WERI-Rb-1 (cell line): ENCODE measurements around the gene DYSF.
A peak's percentile ranks its signal among the peaks of the same experiment; 100 is the strongest.

Experiments used
- DNase-seq: peaks from one replicate; pipeline ENCODE4 v3.0.0-alpha.2; 2020
- H3K27ac ChIP-seq: fragments of 250-450 bp; sonication (Bioruptor Pico); 2 replicates; pipeline ENCODE4 v1.5.1; 2020; ENCODE audit warnings: mild to moderate bottlenecking, moderate library complexity
- H3K27me3 ChIP-seq: fragments of 250-450 bp; sonication (Bioruptor Pico); 2 replicates; pipeline ENCODE4 v1.5.1; 2021; ENCODE audit warnings: mild to moderate bottlenecking, low read depth, moderate library complexity; ENCODE audit not compliant: insufficient read depth, severe bottlenecking
- H3K36me3 ChIP-seq: fragments of 250-450 bp; sonication (Bioruptor Pico); 2 replicates; pipeline ENCODE4 v1.5.1; 2020; ENCODE audit warnings: mild to moderate bottlenecking, moderate library complexity
- H3K4me3 ChIP-seq: 2 replicates; pipeline ENCODE4 v1.5.1; 2011; ENCODE audit warnings: low read depth, mild to moderate bottlenecking, control low read depth, low read length
- H3K9me3 ChIP-seq: fragments of 250-450 bp; sonication (Bioruptor Pico); 2 replicates; pipeline ENCODE4 v1.5.1; 2021; ENCODE audit warnings: mild to moderate bottlenecking, moderate library complexity; ENCODE audit not compliant: severe bottlenecking
- TF ChIP-seq, protein P1 (sequence below): IDR thresholded peaks from 2 replicates; pipeline ENCODE4 v1.5.1; 2011; ENCODE audit warnings: low read depth, mild to moderate bottlenecking, control low read depth, inconsistent platforms, low read length

The DYSF gene

DNA sequence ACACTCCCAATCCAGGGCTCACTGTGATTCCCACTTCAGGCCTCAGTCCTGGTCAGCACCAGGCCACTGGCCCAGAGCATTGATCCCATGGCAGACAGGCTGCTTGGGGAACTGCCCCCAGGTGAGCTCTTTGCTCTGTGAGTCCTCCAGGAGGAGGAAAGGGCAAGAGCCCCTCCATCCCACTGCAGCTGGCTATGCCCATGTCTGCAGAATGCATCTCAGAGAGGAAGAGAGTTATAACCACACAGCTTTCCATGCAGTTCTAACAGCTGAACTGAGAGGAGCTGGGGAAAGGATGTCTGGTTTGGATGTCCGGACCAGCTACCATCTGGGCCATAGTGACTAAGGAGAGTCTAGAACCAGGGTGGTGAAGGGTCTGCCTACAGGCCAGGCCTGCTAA lies 230.3 kb downstream of the DYSF start:
- no peak for DNase-seq
- Histone ChIP-seq H3K27ac (no peak overlapping the region), H3K4me3 (no peak overlapping the region), H3K27me3 (no peaks in the 10 kb centered on the region), H3K36me3 (no peaks in the 10 kb centered on the region), H3K9me3 (no peaks in the 10 kb centered on the region)
- TF ChIP-seq, protein P1, sequence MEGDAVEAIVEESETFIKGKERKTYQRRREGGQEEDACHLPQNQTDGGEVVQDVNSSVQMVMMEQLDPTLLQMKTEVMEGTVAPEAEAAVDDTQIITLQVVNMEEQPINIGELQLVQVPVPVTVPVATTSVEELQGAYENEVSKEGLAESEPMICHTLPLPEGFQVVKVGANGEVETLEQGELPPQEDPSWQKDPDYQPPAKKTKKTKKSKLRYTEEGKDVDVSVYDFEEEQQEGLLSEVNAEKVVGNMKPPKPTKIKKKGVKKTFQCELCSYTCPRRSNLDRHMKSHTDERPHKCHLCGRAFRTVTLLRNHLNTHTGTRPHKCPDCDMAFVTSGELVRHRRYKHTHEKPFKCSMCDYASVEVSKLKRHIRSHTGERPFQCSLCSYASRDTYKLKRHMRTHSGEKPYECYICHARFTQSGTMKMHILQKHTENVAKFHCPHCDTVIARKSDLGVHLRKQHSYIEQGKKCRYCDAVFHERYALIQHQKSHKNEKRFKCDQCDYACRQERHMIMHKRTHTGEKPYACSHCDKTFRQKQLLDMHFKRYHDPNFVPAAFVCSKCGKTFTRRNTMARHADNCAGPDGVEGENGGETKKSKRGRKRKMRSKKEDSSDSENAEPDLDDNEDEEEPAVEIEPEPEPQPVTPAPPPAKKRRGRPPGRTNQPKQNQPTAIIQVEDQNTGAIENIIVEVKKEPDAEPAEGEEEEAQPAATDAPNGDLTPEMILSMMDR: no peak

GRCh38 chr2:71684226-71685072 lies 231.1 kb downstream of the DYSF start:
- Histone ChIP-seq H3K4me3 (no peak overlapping the region), H3K9me3 (no peaks in the 10 kb centered on the region), H3K27me3 (no peaks in the 10 kb centered on the region), H3K27ac (no peak overlapping the region), H3K36me3 (no peaks in the 10 kb centered on the region)
- peak; percentile 51 for DNase-seq
- TF ChIP-seq, protein P1: no peak

- Histone ChIP-seq H3K27ac (no peak overlapping the region), H3K9me3 (no peaks in the 10 kb centered on the region), H3K27me3 (no peaks in the 10 kb centered on the region), H3K36me3 (no peaks in the 10 kb centered on the region), H3K4me3 (no peak overlapping the region)
- DNase-seq: no peak
- TF ChIP-seq, protein P1: no peak
These were observed 231.9 kb downstream of the DYSF start for GRCh38 chr2:71685073-71685848.

DNA sequence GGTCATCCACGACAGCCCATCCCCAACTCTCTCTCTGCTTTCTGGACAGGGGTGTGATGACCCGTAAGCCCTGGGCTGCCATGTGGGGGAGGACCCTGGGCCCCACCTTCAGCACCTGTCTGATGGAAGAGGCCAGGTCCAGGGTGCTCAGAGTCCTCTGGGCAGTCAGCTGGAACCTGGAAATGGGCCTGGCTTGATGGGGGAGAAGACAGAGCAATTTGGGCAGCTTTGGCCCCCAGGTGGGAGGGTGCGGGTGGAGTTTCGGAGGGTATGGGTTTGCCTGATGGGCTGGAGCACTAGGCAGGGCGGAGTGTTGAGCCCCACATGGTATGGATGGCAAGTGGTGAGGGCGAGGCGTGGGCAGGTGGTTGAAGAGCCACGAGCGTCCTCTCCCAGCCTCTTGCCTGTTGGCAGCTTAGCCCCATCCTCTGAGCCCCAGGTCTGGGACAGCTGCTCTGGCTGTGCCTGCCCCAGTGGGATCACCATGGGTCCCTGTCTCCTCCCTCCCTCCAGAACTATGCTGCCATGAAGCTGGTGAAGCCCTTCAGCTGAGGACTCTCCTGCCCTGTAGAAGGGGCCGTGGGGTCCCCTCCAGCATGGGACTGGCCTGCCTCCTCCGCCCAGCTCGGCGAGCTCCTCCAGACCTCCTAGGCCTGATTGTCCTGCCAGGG lies 232.7 kb downstream of the DYSF start:
- no peak for DNase-seq
- H3K27ac ChIP-seq: no peak overlapping the region
- H3K9me3 ChIP-seq: no peaks in the 10 kb centered on the region
- H3K4me3 ChIP-seq: no peak overlapping the region
- H3K36me3 ChIP-seq: no peaks in the 10 kb centered on the region
- no peaks in the 10 kb centered on the region for H3K27me3 ChIP-seq
- TF ChIP-seq, protein P1: no peak

DNA sequence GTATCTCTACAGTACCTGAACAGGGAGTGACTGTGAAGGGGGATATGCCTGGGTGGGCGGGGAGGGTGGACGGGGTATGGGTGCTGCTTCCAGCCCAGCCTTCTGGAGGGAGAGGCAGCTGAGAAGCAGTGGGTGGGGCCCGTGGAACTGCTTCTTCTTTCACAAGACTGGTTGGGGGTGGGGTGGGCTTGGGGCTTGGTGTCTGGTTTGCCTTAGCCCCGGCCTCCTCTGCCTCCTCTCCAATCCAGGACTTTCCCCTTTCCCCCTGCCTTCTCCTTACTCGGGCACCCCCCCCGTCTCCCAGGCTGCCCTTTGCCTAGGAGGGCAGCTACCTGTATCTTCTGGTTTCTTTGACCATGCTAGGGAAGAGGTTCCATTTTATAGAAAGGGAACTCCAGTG lies 233.4 kb downstream of the DYSF start:
- no peaks in the 10 kb centered on the region for H3K36me3 ChIP-seq
- H3K27me3 ChIP-seq: no peaks in the 10 kb centered on the region
- no peak overlapping the region for H3K27ac ChIP-seq
- no peak for DNase-seq
- no peak overlapping the region for H3K4me3 ChIP-seq
- TF ChIP-seq, protein P1: no peak
- no peaks in the 10 kb centered on the region for H3K9me3 ChIP-seq
